Skeletal muscle tissue (tissue), 4 donors: ENCODE measurements around the gene BAD. TPM values are rescaled to one million over a fixed set of nuclear protein-coding genes. Genes with fewer than 3 reads are reported as not detected.

Experiments used
- H3K27ac ChIP-seq: one replicate; pipeline ENCODE4 v1.7.0; 2013; ENCODE audit warnings: mild to moderate bottlenecking, low read depth, low read length, inconsistent platforms
- H3K27me3 ChIP-seq, 3 donors: one replicate each; pipeline ENCODE4 v1.7.0; 2013; ENCODE audit warnings: low read length in 3 of 3; ENCODE audit not compliant: control insufficient read depth in 3 of 3, insufficient read depth in 3 of 3
- H3K36me3 ChIP-seq, 3 donors: one replicate each; pipeline ENCODE4 v1.7.0; 2013; ENCODE audit warnings: low read length in 3 of 3; ENCODE audit not compliant: control insufficient read depth in 3 of 3, insufficient read depth in 3 of 3
- H3K4me1 ChIP-seq, 3 donors: one replicate each; pipeline ENCODE4 v1.7.0; 2013; ENCODE audit warnings: low read length in 3 of 3, mild to moderate bottlenecking in 3 of 3; ENCODE audit not compliant: control insufficient read depth in 3 of 3, insufficient read depth in 3 of 3
- H3K4me3 ChIP-seq, 3 donors: one replicate each; pipeline ENCODE4 v1.7.0; 2013; ENCODE audit warnings: low read length in 3 of 3
- H3K9ac ChIP-seq, 3 donors: one replicate each; pipeline ENCODE4 v1.7.0; 2013; ENCODE audit warnings: low read length in 3 of 3, mild to moderate bottlenecking in 3 of 3, moderate library complexity in 2 of 3, low read depth in 1 of 3
- H3K9me3 ChIP-seq, 3 donors: one replicate each; pipeline ENCODE4 v1.7.0; 2013; ENCODE audit warnings: low read length in 3 of 3; ENCODE audit not compliant: control insufficient read depth in 3 of 3
- total RNA-seq: library from RNA; depleted of rRNA; stranded (reverse); fragments of >200 nt; gene quantifications from one replicate; pipeline ENCODE4 v1.2.3, GENCODE V29; 2014
- donor health status: Osteomylitis.

BAD gene
- total RNA-seq, 1 donor from 2014 or later, result 23.5 TPM

- peaks cover 40 to 47% (median 45%) of the 10 kb centered on the region in 3 donors for H3K27me3 ChIP-seq
- H3K27ac ChIP-seq, result no peak overlapping the region
Observed at GRCh38 chr11:64290352-64291261, 6.1 kb upstream of the BAD start.

GRCh38 chr11:64289002-64289564 lies 4.6 kb upstream of the BAD start:
- Histone ChIP-seq H3K9ac (no peak overlapping the region), H3K4me1 (peaks cover 20 to 28% (median 26%) of the 10 kb centered on the region in 3 donors), H3K9me3 (no peaks in the 10 kb centered on the region), H3K27ac (no peak overlapping the region), H3K27me3 (peaks cover 34% of the 10 kb centered on the region in 3 donors), H3K36me3 (no peaks in the 10 kb centered on the region), H3K4me3 (no peak overlapping the region)

More at GRCh38 chr11:64290352-64291261, 6.1 kb upstream of the BAD start:
- no peaks in the 10 kb centered on the region for H3K9me3 ChIP-seq
- no peak overlapping the region for H3K4me3 ChIP-seq
- H3K9ac ChIP-seq, result no peak overlapping the region
- H3K36me3 ChIP-seq, result no peaks in the 10 kb centered on the region
- peaks cover 18 to 25% (median 19%) of the 10 kb centered on the region in 3 donors for H3K4me1 ChIP-seq

- H3K9me3 ChIP-seq, result no peaks in the 10 kb centered on the region
- peaks cover 27 to 35% (median 33%) of the 10 kb centered on the region in 3 donors for H3K4me1 ChIP-seq
- peaks cover 27 to 31% (median 31%) of the 10 kb centered on the region in 3 donors for H3K27me3 ChIP-seq
- no peak overlapping the region for H3K27ac ChIP-seq
- peaks cover 0 to under 1% (median 0%) of the 10 kb centered on the region in 3 donors for H3K36me3 ChIP-seq
- no peak overlapping the region for H3K4me3 ChIP-seq
- no peak overlapping the region for H3K9ac ChIP-seq
Observed at GRCh38 chr11:64288353-64288750, 3.9 kb upstream of the BAD start.

- Histone ChIP-seq H3K9ac (no peak overlapping the region), H3K4me3 (no peak overlapping the region), H3K27ac (no peak overlapping the region), H3K4me1 (peaks cover 31 to 40% (median 38%) of the 10 kb centered on the region in 3 donors), H3K9me3 (no peaks in the 10 kb centered on the region), H3K27me3 (peaks cover 21 to 26% (median 25%) of the 10 kb centered on the region in 3 donors), H3K36me3 (peaks cover 0 to 3% (median 0%) of the 10 kb centered on the region in 3 donors)
Observed at GRCh38 chr11:64287676-64288352, 3.3 kb upstream of the BAD start.

- H3K4me3 ChIP-seq, result peak overlapping the region in 1 of 3 donors; percentile 73
- H3K36me3 ChIP-seq, result peaks cover 0 to 6% (median 6%) of the 10 kb centered on the region in 3 donors
- peaks cover 28 to 35% (median 32%) of the 10 kb centered on the region in 3 donors for H3K4me1 ChIP-seq
- H3K27me3 ChIP-seq, result peaks cover 11 to 15% (median 15%) of the 10 kb centered on the region in 3 donors
- no peaks in the 10 kb centered on the region for H3K9me3 ChIP-seq
- H3K9ac ChIP-seq, result peak overlapping the region in 2 of 3 donors; percentile 72 to 78
- H3K27ac ChIP-seq, result no peak overlapping the region
Observed at GRCh38 chr11:64286801-64287159, 2.3 kb upstream of the BAD start.

DNA sequence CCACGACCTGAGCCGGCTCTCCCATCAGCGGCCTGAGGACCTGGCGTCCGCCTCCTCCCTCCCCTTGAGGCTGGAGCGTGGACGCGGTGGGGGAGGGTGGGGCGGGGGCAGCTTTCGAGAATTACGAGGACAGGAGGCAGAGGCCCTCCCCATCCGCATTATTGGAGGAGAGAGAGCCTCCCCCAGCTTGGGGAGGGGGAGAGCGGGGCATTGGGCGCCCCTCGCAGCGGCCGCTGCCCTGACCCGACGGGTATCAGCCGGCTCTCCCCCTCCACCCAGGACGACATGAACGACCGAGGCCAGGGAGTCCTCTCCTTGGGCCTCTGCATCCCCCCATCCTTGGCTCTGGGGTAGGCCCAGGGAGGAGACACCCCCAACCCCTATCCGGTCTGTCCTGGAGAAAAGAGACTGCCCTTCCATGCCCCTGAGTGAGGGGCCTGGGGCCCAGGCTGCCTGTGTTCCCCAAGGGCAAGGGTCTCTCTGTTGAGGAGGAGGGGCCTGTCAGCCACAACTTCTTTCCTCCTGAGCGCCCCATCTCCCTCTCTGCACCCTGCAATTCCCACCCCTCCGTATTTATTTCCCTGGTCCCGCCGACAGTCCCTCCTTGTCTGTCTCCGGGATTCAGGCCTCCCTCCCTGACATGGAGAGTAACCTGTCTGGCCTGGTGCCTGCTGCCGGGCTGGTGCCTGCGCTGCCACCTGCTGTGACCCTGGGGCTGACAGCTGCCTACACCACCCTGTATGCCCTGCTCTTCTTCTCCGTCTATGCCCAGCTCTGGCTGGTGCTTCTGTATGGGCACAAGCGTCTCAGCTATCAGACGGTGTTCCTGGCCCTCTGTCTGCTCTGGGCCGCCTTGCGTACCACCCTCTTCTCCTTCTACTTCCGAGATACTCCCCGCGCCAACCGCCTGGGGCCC lies 1.7 kb upstream of the BAD start:
- Histone ChIP-seq H3K27ac (no peak overlapping the region), H3K4me1 (peaks cover 27 to 35% (median 31%) of the 10 kb centered on the region in 3 donors), H3K4me3 (peak overlapping the region; percentile 67 to 87 (median 73)), H3K9me3 (no peaks in the 10 kb centered on the region), H3K36me3 (peaks cover 0 to 6% (median 6%) of the 10 kb centered on the region in 3 donors), H3K27me3 (peaks cover 8 to 10% (median 9%) of the 10 kb centered on the region in 3 donors), H3K9ac (peak overlapping the region; percentile 72 to 78 (median 78))

GRCh38 chr11:64284962-64285884 lies 758 bp upstream of the BAD start, which contains the start of gene GPR137:
GPR137 (plus strand) TSS chr11:64285848; CDS start chr11:64286525, 677 bp downstream.
- H3K27ac ChIP-seq, result peak within 1 kb of the TSS; percentile 87
- no peaks in the 10 kb centered on the region for H3K9me3 ChIP-seq
- H3K36me3 ChIP-seq, result peaks cover 0 to 6% (median 6%) of the 10 kb centered on the region in 3 donors
- H3K4me1 ChIP-seq, result peaks cover 27 to 35% (median 31%) of the 10 kb centered on the region in 3 donors
- peak within 1 kb of the TSS; percentile 87 to 91 (median 91) for H3K4me3 ChIP-seq
- H3K27me3 ChIP-seq, result peaks cover 0 to 3% (median under 1%) of the 10 kb centered on the region in 3 donors
- H3K9ac ChIP-seq, result peak within 1 kb of the TSS; percentile 93 to 96 (median 96)

DNA sequence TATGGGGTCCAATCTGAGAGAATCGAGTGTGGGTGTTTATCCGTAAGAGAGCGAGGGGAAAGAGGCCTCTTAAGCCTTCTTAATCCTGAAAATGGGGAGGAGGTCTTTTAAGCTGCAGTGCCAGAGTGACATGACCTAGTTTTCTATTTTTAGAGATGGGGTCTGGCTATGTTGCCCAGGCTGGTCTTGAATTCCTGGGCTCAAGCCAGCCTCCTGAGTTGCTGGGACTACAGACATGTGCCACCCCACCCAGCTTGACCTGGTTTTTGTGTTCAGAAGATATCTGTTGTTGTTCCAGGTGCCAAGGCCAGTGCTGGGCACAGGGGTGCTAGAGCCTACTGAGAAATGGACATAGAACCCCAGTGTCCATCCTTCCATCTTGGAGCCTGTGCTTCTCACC lies 1.4 kb downstream of the BAD start:
- peak overlapping the region; percentile 19 to 96 (median 57) for H3K9ac ChIP-seq
- peaks cover 27 to 35% (median 31%) of the 10 kb centered on the region in 3 donors for H3K4me1 ChIP-seq
- H3K9me3 ChIP-seq, result no peaks in the 10 kb centered on the region
- peaks cover 10 to 14% (median 13%) of the 10 kb centered on the region in 3 donors for H3K36me3 ChIP-seq
- H3K27ac ChIP-seq, result no peak overlapping the region
- no peaks in the 10 kb centered on the region for H3K27me3 ChIP-seq
- H3K4me3 ChIP-seq, result peak overlapping the region in 2 of 3 donors; percentile 35 to 79
